ENCODE data around the gene NCR2. TPM values are rescaled to one million over a fixed set of nuclear protein-coding genes. Genes with fewer than 3 reads are reported as not detected.

The NCR2 gene
- total and polyA plus RNA-seq, 2 of the 13 experiments (the other 11 are each of a cell fraction or from before 2014, with no cell fraction given) = not detected

DNA sequence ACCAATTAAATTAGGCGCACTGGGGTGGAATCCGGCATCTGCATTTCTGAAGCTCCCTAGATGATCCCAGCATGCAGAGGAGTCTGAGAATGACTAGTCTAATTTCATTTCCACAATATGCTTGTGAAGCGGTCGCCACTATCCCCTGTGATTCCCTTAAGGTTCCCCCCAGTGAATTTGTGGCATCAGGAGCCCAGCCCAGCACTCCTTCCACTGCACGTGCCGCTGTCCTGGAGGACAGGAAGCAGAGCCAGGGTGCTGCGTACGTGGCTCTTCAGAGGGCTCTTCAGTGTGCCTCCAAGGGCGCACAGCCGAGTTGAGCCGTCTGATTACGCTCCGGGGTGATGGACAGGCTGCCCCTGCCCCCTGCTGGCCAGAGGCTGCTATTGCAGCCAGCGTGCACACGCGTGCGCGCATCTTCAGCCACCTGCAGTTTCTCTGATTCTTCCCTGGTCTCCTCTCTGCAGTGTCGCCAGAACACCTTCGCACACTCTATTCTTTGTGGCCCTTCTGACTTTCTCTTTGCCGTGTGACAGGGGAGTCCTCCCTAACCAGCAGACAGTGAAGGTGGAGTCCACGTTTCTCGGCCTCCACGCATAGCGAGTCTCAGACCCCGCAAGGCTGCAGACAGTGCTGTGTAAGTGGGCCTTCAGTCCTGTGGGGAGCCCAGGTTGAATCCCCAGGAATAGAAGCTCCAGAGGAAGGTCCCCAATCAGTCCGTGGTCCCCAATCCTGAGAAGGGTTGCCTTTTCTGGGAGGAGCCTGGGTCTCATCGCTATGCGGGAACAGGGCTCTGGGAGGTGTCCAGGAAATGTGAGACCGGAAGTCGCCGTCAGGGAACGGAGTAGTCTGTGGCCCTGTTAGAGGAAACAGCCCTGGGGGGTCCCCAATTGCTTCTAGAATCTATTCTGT, 16.5 kb upstream of the NCR2 start (continued):
- TF ChIP-seq RBM39 (IDR thresholded peaks at IDR 0.05; ENCODE audit: low read depth, low read length, poor library complexity, severe bottlenecking) = no peak
- TF ChIP-seq, protein P1, sequence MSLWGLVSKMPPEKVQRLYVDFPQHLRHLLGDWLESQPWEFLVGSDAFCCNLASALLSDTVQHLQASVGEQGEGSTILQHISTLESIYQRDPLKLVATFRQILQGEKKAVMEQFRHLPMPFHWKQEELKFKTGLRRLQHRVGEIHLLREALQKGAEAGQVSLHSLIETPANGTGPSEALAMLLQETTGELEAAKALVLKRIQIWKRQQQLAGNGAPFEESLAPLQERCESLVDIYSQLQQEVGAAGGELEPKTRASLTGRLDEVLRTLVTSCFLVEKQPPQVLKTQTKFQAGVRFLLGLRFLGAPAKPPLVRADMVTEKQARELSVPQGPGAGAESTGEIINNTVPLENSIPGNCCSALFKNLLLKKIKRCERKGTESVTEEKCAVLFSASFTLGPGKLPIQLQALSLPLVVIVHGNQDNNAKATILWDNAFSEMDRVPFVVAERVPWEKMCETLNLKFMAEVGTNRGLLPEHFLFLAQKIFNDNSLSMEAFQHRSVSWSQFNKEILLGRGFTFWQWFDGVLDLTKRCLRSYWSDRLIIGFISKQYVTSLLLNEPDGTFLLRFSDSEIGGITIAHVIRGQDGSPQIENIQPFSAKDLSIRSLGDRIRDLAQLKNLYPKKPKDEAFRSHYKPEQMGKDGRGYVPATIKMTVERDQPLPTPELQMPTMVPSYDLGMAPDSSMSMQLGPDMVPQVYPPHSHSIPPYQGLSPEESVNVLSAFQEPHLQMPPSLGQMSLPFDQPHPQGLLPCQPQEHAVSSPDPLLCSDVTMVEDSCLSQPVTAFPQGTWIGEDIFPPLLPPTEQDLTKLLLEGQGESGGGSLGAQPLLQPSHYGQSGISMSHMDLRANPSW (CRISPR knock-in tag; IDR thresholded peaks at IDR 0.05; ENCODE audit: borderline replicate concordance) = no peak
- TF ChIP-seq GABPB1 (CRISPR knock-in tag; IDR thresholded peaks at IDR 0.05) = peak; percentile 78
- TF ChIP-seq, protein P2, sequence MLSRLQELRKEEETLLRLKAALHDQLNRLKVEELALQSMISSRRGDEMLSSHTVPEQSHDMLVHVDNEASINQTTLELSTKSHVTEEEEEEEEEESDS (CRISPR knock-in tag; IDR thresholded peaks at IDR 0.05; ENCODE audit: borderline replicate concordance) = no peak
- no peak for TF ChIP-seq NAIF1 (CRISPR knock-in tag; IDR thresholded peaks at IDR 0.05; ENCODE audit: borderline replicate concordance)
- no peak for TF ChIP-seq PAF1 (CRISPR knock-in tag; IDR thresholded peaks at IDR 0.05)
- no peak for TF ChIP-seq NFE2 (CRISPR knock-in tag; IDR thresholded peaks at IDR 0.05)
- no peak for TF ChIP-seq ZNF816 (CRISPR knock-in tag; IDR thresholded peaks at IDR 0.05; ENCODE audit: borderline replicate concordance)
- no peak for TF ChIP-seq MATR3 (CRISPR knock-in tag; IDR thresholded peaks at IDR 0.05)
- peak; percentile 34; the same call in 1 of the 2 replicates for TF ChIP-seq ZNF772 (CRISPR knock-in tag; IDR thresholded peaks at IDR 0.05)
- TF ChIP-seq, protein P3, sequence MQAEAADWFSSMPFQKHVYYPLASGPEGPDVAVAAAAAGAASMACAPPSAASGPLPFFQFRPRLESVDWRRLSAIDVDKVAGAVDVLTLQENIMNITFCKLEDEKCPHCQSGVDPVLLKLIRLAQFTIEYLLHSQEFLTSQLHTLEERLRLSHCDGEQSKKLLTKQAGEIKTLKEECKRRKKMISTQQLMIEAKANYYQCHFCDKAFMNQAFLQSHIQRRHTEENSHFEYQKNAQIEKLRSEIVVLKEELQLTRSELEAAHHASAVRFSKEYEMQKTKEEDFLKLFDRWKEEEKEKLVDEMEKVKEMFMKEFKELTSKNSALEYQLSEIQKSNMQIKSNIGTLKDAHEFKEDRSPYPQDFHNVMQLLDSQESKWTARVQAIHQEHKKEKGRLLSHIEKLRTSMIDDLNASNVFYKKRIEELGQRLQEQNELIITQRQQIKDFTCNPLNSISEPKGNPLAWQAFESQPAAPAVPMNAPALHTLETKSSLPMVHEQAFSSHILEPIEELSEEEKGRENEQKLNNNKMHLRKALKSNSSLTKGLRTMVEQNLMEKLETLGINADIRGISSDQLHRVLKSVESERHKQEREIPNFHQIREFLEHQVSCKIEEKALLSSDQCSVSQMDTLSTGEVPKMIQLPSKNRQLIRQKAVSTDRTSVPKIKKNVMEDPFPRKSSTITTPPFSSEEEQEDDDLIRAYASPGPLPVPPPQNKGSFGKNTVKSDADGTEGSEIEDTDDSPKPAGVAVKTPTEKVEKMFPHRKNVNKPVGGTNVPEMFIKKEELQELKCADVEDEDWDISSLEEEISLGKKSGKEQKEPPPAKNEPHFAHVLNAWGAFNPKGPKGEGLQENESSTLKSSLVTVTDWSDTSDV (CRISPR knock-in tag; IDR thresholded peaks at IDR 0.05) = no peak
- TF ChIP-seq NFIB (CRISPR knock-in tag; IDR thresholded peaks at IDR 0.05; ENCODE audit: borderline replicate concordance) = no peak
- no peak for TF ChIP-seq ELF1 (CRISPR knock-in tag; IDR thresholded peaks at IDR 0.05)
- TF ChIP-seq MAZ (IDR thresholded peaks at IDR 0.05; ENCODE audit: borderline replicate concordance, low read depth, low read length) = no peak
- TF ChIP-seq MAZ (CRISPR knock-in tag; IDR thresholded peaks at IDR 0.05; ENCODE audit: low read depth) = peak; percentile 66; the same call in 1 of the 2 replicates
- TF ChIP-seq ZNF207 (IDR thresholded peaks at IDR 0.05; ENCODE audit: borderline replicate concordance) = no peak
- no peak for TF ChIP-seq KLF15 (CRISPR knock-in tag; IDR thresholded peaks at IDR 0.05; ENCODE audit: borderline replicate concordance)
- TF ChIP-seq, protein P4, sequence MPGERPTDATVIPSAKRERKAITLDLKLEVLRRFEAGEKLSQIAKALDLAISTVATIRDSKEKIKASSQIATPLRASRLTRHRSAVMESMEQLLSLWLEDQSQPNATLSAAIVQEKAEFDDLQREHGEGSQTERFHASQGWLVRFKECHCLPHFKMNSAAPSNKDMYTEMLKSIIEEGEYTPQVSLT (CRISPR knock-in tag; IDR thresholded peaks at IDR 0.05; ENCODE audit: borderline replicate concordance, low read depth) = no peak
- no peak for TF ChIP-seq ZNF234 (CRISPR knock-in tag; conservative IDR thresholded peaks at IDR 0.05)
- no peak for TF ChIP-seq PHF5A (CRISPR knock-in tag; IDR thresholded peaks at IDR 0.05; ENCODE audit: low read depth, unreplicated experiment)
- no peak for TF ChIP-seq KLF6 (CRISPR knock-in tag; IDR thresholded peaks at IDR 0.05)
- TF ChIP-seq HMG20B (CRISPR knock-in tag; conservative IDR thresholded peaks at IDR 0.05) = no peak
- no peak for TF ChIP-seq CAMTA2 (CRISPR knock-in tag; IDR thresholded peaks at IDR 0.05; ENCODE audit: borderline replicate concordance)
- TF ChIP-seq ZNF3 (CRISPR knock-in tag; IDR thresholded peaks at IDR 0.05) = no peak
- TF ChIP-seq ZNF549 (CRISPR knock-in tag; IDR thresholded peaks at IDR 0.05) = no peak

All from HepG2 (cell line).